NCI-H1417 treated with DMSO at 0.1 percent for 48 hours (cell line): Measurements from ENCODE around the gene BMAL1.
"Not testable (repeated sequence)": the region's sequence is repeated elsewhere in the genome, so short reads cannot be mapped to it uniquely, and the experiment has no call there.

ENCODE experiments used
- DNase-seq: peaks from one replicate; lab custom pipeline; 2025; lab: John Stamatoyannopoulos, UW

The BMAL1 gene

GRCh38 chr11:13382751-13383150 is 105.2 kb downstream of the BMAL1 start:
- DNase-seq: no peak

- no peak for DNase-seq
Observed at GRCh38 chr11:13384908-13385640, 107.5 kb downstream of the BMAL1 start.

GRCh38 chr11:13386567-13386966 is 109.0 kb downstream of the BMAL1 start:
- no peak for DNase-seq

GRCh38 chr11:13388741-13389140 is 111.2 kb downstream of the BMAL1 start:
- no peak for DNase-seq

GRCh38 chr11:13391217-13391616 is 113.6 kb downstream of the BMAL1 start:
- no peak for DNase-seq

- not testable (repeated sequence) for DNase-seq
Observed at GRCh38 chr11:13398335-13398734, 120.7 kb downstream of the BMAL1 start.

- no peak for DNase-seq
Observed at GRCh38 chr11:13405220-13405619, 127.6 kb downstream of the BMAL1 start.

- no peak for DNase-seq
Observed at GRCh38 chr11:13415201-13415600, 137.6 kb downstream of the BMAL1 start.

- no peak for DNase-seq
Observed at GRCh38 chr11:13421561-13421960, 144.0 kb downstream of the BMAL1 start.

- no peak for DNase-seq
Observed at GRCh38 chr11:13423372-13423771, 145.8 kb downstream of the BMAL1 start.

GRCh38 chr11:13427440-13427839 is 149.8 kb downstream of the BMAL1 start:
- DNase-seq: no peak

- no peak for DNase-seq
Observed at GRCh38 chr11:13429288-13429687, 151.7 kb downstream of the BMAL1 start.

GRCh38 chr11:13429836-13430235 is 152.2 kb downstream of the BMAL1 start:
- no peak for DNase-seq

- no peak for DNase-seq
Observed at GRCh38 chr11:13433437-13433836, 155.8 kb downstream of the BMAL1 start.

GRCh38 chr11:13434247-13435205 is 156.9 kb downstream of the BMAL1 start:
- no peak for DNase-seq

- DNase-seq: not testable (repeated sequence)
Observed at GRCh38 chr11:13436836-13437235, 159.2 kb downstream of the BMAL1 start.
